HepG2 (cell line): ENCODE measurements around the gene STK11. TPM values are rescaled to one million over a fixed set of nuclear protein-coding genes. Genes with fewer than 3 reads are reported as not detected.

Source experiments
- ATAC-seq: fragments of 200-7000 bp; cut with Tn5 transposase; 3 replicates; pipeline ENCODE4 v1.9.1; 2020; ENCODE audit warnings: mild to moderate bottlenecking, moderate library complexity
- BruUV-seq: library from RNA; stranded (reverse); fragments of 400-500 nt; replicated peaks from 2 replicates; lab custom pipeline; 2021; lab: Mats Ljungman, UMichigan
- CTCF ChIA-PET: fragments of 300-600 bp; formaldehyde crosslinking; extraction: SDS; loops from one replicate; lab custom pipeline; 2021; ENCODE audit warnings: low total read pairs, inconsistent platforms, low intra/inter-chr PET ratio; lab: Yijun Ruan, JAX
- POLR2A ChIA-PET: fragments of 350-600 bp; sonication (Branson Sonifier 250); formaldehyde crosslinking; loops from one replicate; lab custom pipeline; 2020; ENCODE audit warnings: antibody characterized with exemption, inconsistent platforms; lab: Yijun Ruan, JAX
- DNase-seq: peaks from one replicate; pipeline ENCODE4 v3.0.0-alpha.2; 2015; ENCODE audit warnings: low spot score
- FAIRE-seq: peaks from 3 replicates; lab custom pipeline; 2011; peaks lifted over from hg19 to GRCh38; lab: Jason Lieb, UNC
- H2AFZ ChIP-seq: one replicate; pipeline ENCODE4 v1.6.1; 2011; ENCODE audit warnings: low read length, inconsistent platforms
- H3K27ac ChIP-seq: fragments of 300-600 bp; 3 replicates; pipeline ENCODE4 v1.8.0; 2011; ENCODE audit warnings: mixed run types, mild to moderate bottlenecking, mixed read lengths, low read length, inconsistent platforms; ENCODE audit not compliant: insufficient read depth; ENCODE audit errors: extremely low read length
- H3K27me3 ChIP-seq, 2 experiments: fragments of 200-600 bp in 1 of 2; 2 replicates in 1 of 2; 3 replicates in 1 of 2; pipeline versions ENCODE4 v1.6.0 to v1.8.0; 2011; ENCODE audit warnings: low read length in 2 of 2, mild to moderate bottlenecking in 2 of 2, moderate library complexity in 2 of 2, inconsistent platforms in 1 of 2; ENCODE audit not compliant: insufficient read depth in 2 of 2, control insufficient read depth in 1 of 2
- H3K36me3 ChIP-seq, 2 experiments: fragments of 200-600 bp in 1 of 2; replicated peaks in 1 of 2; 2 replicates in 1 of 2; 3 replicates in 1 of 2; pipeline versions ENCODE4 v1.5.1 to v1.8.0; 2011; ENCODE audit warnings: low read length in 2 of 2, inconsistent platforms in 1 of 2; ENCODE audit not compliant: insufficient read depth in 2 of 2, control insufficient read depth in 1 of 2
- H3K4me1 ChIP-seq: 2 replicates; pipeline ENCODE4 v1.5.1; 2012; ENCODE audit warnings: low read length, inconsistent platforms; ENCODE audit not compliant: insufficient read depth
- H3K4me2 ChIP-seq: 2 replicates; pipeline ENCODE4 v1.6.0; 2011; ENCODE audit warnings: low read depth, low read length, inconsistent platforms
- H3K4me3 ChIP-seq, 3 experiments: fragments of 200-600 bp in 1 of 3; sonication (generic), shearing (Covaris generic) in 1 of 3; replicated peaks in 1 of 3; 2 replicates each; pipeline ENCODE4 v1.5.1; 2011 to 2016; ENCODE audit warnings: low read length in 3 of 3, inconsistent platforms in 2 of 3, low read depth in 2 of 3, mild to moderate bottlenecking in 2 of 3, control low read depth in 1 of 3, mixed read lengths in 1 of 3; ENCODE audit not compliant: insufficient read depth in 1 of 3
- H3K79me2 ChIP-seq: one replicate; pipeline ENCODE4 v1.6.1; 2011; ENCODE audit warnings: low read length, inconsistent platforms; ENCODE audit not compliant: insufficient read depth
- H3K9ac ChIP-seq: 2 replicates; pipeline ENCODE4 v1.6.0; 2011; ENCODE audit warnings: mild to moderate bottlenecking, low read depth, low read length, inconsistent platforms; ENCODE audit not compliant: insufficient read depth
- H3K9me3 ChIP-seq: 2 replicates; pipeline ENCODE4 v1.5.1; 2012; ENCODE audit warnings: mild to moderate bottlenecking, low read length
- H4K20me1 ChIP-seq: 2 replicates; pipeline ENCODE4 v1.6.0; 2011; ENCODE audit warnings: inconsistent platforms, mild to moderate bottlenecking, low read length, moderate library complexity; ENCODE audit not compliant: insufficient read depth
- AGO1 ChIP-seq: fragments of 200-400 bp; formaldehyde crosslinking; IDR thresholded peaks from 2 replicates; pipeline ENCODE4 v1.6.1; 2017; ENCODE audit warnings: mild to moderate bottlenecking, low read depth, low read length, moderate library complexity; ENCODE audit not compliant: poor library complexity, severe bottlenecking
- CC2D1A ChIP-seq: sonication (generic); formaldehyde crosslinking; IDR thresholded peaks from 2 replicates; pipeline ENCODE4 v1.8.1; 2023; ENCODE audit warnings: mild to moderate bottlenecking, missing genetic modification reagents
- CEBPB ChIP-seq: IDR thresholded peaks from 2 replicates; pipeline ENCODE4 v1.6.1; 2011; ENCODE audit warnings: low read depth, low read length, improper control_type of control experiment, borderline replicate concordance
- CEBPG ChIP-seq: IDR thresholded peaks from 2 replicates; pipeline ENCODE4 v1.6.1; 2016
- CHD2 ChIP-seq: IDR thresholded peaks from 2 replicates; pipeline ENCODE4 v1.6.1; 2011; ENCODE audit warnings: low read depth, low read length, improper control_type of control experiment
- CREB1 ChIP-seq, 2 experiments: fragments of 450-650 bp in 1 of 2; IDR thresholded peaks; 2 replicates each; pipeline ENCODE4 v1.6.1; 2016 to 2017; ENCODE audit warnings: control low read depth in 1 of 2, mild to moderate bottlenecking in 1 of 2, missing compliant biosample characterization in 1 of 2, missing genetic modification characterization in 1 of 2
- DMTF1 ChIP-seq: sonication (generic); formaldehyde crosslinking; IDR thresholded peaks from 2 replicates; pipeline ENCODE4 v1.4.0; 2020; ENCODE audit warnings: mild to moderate bottlenecking, missing genetic modification reagents
- FOXK1 ChIP-seq: sonication (generic); formaldehyde crosslinking; IDR thresholded peaks from 2 replicates; pipeline ENCODE4 v1.4.0; 2020; ENCODE audit warnings: low read depth, missing genetic modification reagents, borderline replicate concordance
- GLI4 ChIP-seq: sonication (generic); formaldehyde crosslinking; IDR thresholded peaks from 2 replicates; pipeline ENCODE4 v1.5.1; 2020; ENCODE audit warnings: missing genetic modification reagents, mild to moderate bottlenecking, moderate library complexity, borderline replicate concordance
- JARID2 ChIP-seq: sonication (generic); formaldehyde crosslinking; IDR thresholded peaks from 2 replicates; pipeline ENCODE4 v1.8.1; 2023; ENCODE audit warnings: missing genetic modification reagents, inconsistent platforms; ENCODE audit not compliant: insufficient replicate concordance
- RBM22 ChIP-seq: fragments of 200-400 bp; formaldehyde crosslinking; optimal IDR thresholded peaks from 2 replicates; pipeline ENCODE3; 2017; ENCODE audit warnings: mild to moderate bottlenecking, low read length, moderate library complexity
- ZBTB21 ChIP-seq: sonication (generic); formaldehyde crosslinking; IDR thresholded peaks from 2 replicates; pipeline ENCODE4 v1.4.0; 2020; ENCODE audit warnings: missing genetic modification reagents
- ZBTB33 ChIP-seq: sonication (generic); formaldehyde crosslinking; IDR thresholded peaks from 2 replicates; pipeline ENCODE4 v1.4.0; 2020; ENCODE audit warnings: missing genetic modification reagents
- ZNF33A ChIP-seq: sonication (generic); formaldehyde crosslinking; IDR thresholded peaks from 2 replicates; pipeline ENCODE4 v1.5.1; 2020; ENCODE audit warnings: missing genetic modification reagents, mild to moderate bottlenecking, moderate library complexity, borderline replicate concordance
- ZNF672 ChIP-seq: sonication (generic); formaldehyde crosslinking; IDR thresholded peaks from 2 replicates; pipeline ENCODE4 v1.8.1; 2022; ENCODE audit warnings: missing genetic modification reagents
- ZNF710 ChIP-seq: sonication (generic); formaldehyde crosslinking; IDR thresholded peaks from 2 replicates; pipeline ENCODE4 v1.5.0; 2020; ENCODE audit warnings: mild to moderate bottlenecking, missing genetic modification reagents, borderline replicate concordance
- ZNF761 ChIP-seq: sonication (generic); formaldehyde crosslinking; conservative IDR thresholded peaks from 2 replicates; pipeline ENCODE4 v1.4.0; 2020; ENCODE audit warnings: mild to moderate bottlenecking, missing genetic modification reagents
- whole genome bisulfite sequencing: methylation state at CpG from one replicate; pipeline ENCODE4 v1.1.6; 2017; ENCODE audit warnings: low lambda C conversion rate; 5-methylcytosine and 5-hydroxymethylcytosine counted together
- in situ Hi-C: cut with HindIII; loops from 2 replicates; pipeline ENCODE4 v1.10.0; 2017; ENCODE audit warnings: low pct_unique_long_range_greater_than_20kb; ENCODE audit not compliant: extremely low pct_ligation_motif_present
- intact Hi-C: fragments of 100-400 bp; cut with micrococcal nuclease; formaldehyde crosslinking; loops from one replicate; pipeline ENCODE4 v1.10.0; 2022; ENCODE audit not compliant: unreplicated experiment
- polyA plus RNA-seq, 8 experiments: library from polyadenylated mRNA; depleted of rRNA in 3 of 8; stranded (reverse) in 7 of 8; unstranded in 1 of 8; fragments of >200 nt; fragmentation: Illumina TruSeq in 4 of 8; extraction: Trizol in 4 of 8; gene quantifications; 2 replicates each; pipeline versions ENCODE4 v1.2.1 to v1.2.3, GENCODE V29; 2011 to 2016; ENCODE audit warnings: low read depth in 4 of 8, missing spikeins in 1 of 8, mixed read lengths in 1 of 8; ENCODE audit not compliant: insufficient read depth in 1 of 8
- total RNA-seq, 5 experiments: library from RNA; depleted of rRNA; stranded (reverse); fragments of >200 nt; fragmentation: Illumina TruSeq; extraction: Trizol; gene quantifications; 2 replicates each; pipeline ENCODE4 v1.2.3, GENCODE V29; 2016; ENCODE audit warnings: low read depth in 1 of 5

Gene STK11
- total and polyA plus RNA-seq, 2 of the 13 experiments (the other 11 are each of a cell fraction or from before 2014, with no cell fraction given), result 27.5 to 43.6 TPM

GRCh38 chr19:1240925-1241324 is 35.3 kb downstream of the STK11 start:
- Histone ChIP-seq H3K79me2 (peaks cover 22% of the 10 kb centered on the region), H3K4me3 (peak overlapping the region; percentile 80 to 93 (median 90)), H3K27ac (no peak overlapping the region), H3K36me3 (no peaks in the 10 kb centered on the region), H3K4me1 (peaks cover 60% of the 10 kb centered on the region), H3K27me3 (no peaks in the 10 kb centered on the region), H3K9ac (peak overlapping the region; percentile 88), H2AFZ (no peak overlapping the region), H4K20me1 (no peaks in the 10 kb centered on the region), H3K4me2 (peak overlapping the region; percentile 81), H3K9me3 (no peaks in the 10 kb centered on the region)
- FAIRE-seq, result no peak
- in situ Hi-C loops, result loop anchor here (5.0 kb wide), 1 partner anchor 36 kb away; the partner anchor contains the start of gene FAM174C
- BruUV-seq, result no TSS peak
- no peak for DNase-seq
- CTCF ChIA-PET, result interaction anchor here (0.9 to 2.2 kb wide), 2 partner anchors 18 to 19 kb away, joined by 4 to 17 read pairs; no protein-coding TSS in a partner anchor
- ATAC-seq, result no peak
- 53% methylated on average over 12 of the region's 15 CpGs for WGBS
- POLR2A ChIA-PET, result interaction anchor here (1.0 to 10.1 kb wide), 7 partner anchors 8 to 569 kb away, joined by 3 to 469 read pairs (median 5); partner anchors contain the start of gene CIRBP
- intact Hi-C loops, result no loop called here
- TF ChIP-seq JARID2 (CRISPR knock-in tag), result no peak
- no peak for TF ChIP-seq FOXK1 (CRISPR knock-in tag)
- 0 out of 2 replicates have a peak, but pooled peaks have one; percentile 16 for TF ChIP-seq ZNF761
- no peak for TF ChIP-seq AGO1
- peak; percentile 39; the same call in 1 of the 2 replicates for TF ChIP-seq CEBPB
- TF ChIP-seq CC2D1A (CRISPR knock-in tag), result no peak
- no peak for TF ChIP-seq ZNF710 (CRISPR knock-in tag)
- TF ChIP-seq CHD2, result no peak
- TF ChIP-seq RBM22, result no peak
- TF ChIP-seq CREB1 (IDR thresholded peaks at IDR 0.05), result no peak
- TF ChIP-seq CREB1 (CRISPR knock-in tag; IDR thresholded peaks at IDR 0.05), result no peak
- no peak for TF ChIP-seq ZNF672
- TF ChIP-seq ZNF33A (CRISPR knock-in tag), result no peak
- TF ChIP-seq ZBTB21 (CRISPR knock-in tag), result no peak
- TF ChIP-seq CEBPG (CRISPR knock-in tag), result peak; percentile 47; the same call in 1 of the 2 replicates
- TF ChIP-seq GLI4 (CRISPR knock-in tag), result no peak
- no peak for TF ChIP-seq DMTF1
- 0 out of 2 replicates have a peak, but pooled peaks have one; percentile 8 for TF ChIP-seq ZBTB33 (CRISPR knock-in tag)
